NB4 (cell line): ENCODE data around the gene IFTAP.

Experiments
- MAX ChIP-seq: IDR thresholded peaks from 2 replicates; pipeline ENCODE4 v1.6.1; 2011; ENCODE audit warnings: low read depth, low read length
- POLR2A ChIP-seq: IDR thresholded peaks from 2 replicates; pipeline ENCODE4 v1.6.1; 2011; ENCODE audit warnings: mild to moderate bottlenecking; ENCODE audit not compliant: insufficient read length; ENCODE audit errors: extremely low read depth
- TF ChIP-seq, protein P1 (sequence below): IDR thresholded peaks from one replicate; pipeline ENCODE4 v1.5.1; 2012; ENCODE audit warnings: low read depth, low read length

DNA sequence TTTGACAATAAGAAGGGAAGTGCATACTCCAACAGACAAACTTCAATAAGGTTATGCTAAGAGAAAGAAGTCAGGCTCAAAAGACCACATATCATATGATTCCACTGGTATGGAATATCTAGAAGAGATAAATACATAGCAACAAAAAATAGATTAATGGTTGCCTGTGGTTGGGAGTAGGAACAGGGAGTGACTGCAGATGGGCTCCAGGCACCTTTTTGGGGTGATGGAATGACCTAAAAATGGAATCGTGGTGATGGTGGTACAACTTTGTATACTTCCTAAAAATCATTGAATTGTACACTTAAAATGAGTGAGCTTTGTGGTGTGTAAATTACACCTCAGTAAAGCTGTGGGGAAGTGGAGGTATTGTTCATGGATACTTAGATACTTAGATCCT lies 32.7 kb downstream of the IFTAP start:
- TF ChIP-seq, protein P1, sequence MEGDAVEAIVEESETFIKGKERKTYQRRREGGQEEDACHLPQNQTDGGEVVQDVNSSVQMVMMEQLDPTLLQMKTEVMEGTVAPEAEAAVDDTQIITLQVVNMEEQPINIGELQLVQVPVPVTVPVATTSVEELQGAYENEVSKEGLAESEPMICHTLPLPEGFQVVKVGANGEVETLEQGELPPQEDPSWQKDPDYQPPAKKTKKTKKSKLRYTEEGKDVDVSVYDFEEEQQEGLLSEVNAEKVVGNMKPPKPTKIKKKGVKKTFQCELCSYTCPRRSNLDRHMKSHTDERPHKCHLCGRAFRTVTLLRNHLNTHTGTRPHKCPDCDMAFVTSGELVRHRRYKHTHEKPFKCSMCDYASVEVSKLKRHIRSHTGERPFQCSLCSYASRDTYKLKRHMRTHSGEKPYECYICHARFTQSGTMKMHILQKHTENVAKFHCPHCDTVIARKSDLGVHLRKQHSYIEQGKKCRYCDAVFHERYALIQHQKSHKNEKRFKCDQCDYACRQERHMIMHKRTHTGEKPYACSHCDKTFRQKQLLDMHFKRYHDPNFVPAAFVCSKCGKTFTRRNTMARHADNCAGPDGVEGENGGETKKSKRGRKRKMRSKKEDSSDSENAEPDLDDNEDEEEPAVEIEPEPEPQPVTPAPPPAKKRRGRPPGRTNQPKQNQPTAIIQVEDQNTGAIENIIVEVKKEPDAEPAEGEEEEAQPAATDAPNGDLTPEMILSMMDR = no peak
- TF ChIP-seq POLR2A (no peak), MAX (no peak)
